ENCODE data around the gene OPHN1. TPM values are rescaled to one million over a fixed set of nuclear protein-coding genes. Genes with fewer than 3 reads are reported as not detected.

The OPHN1 gene

GRCh38 chrX:68059469-68059868 lies 373.8 kb downstream of the OPHN1 start:
- no peak overlapping the region for H3K9ac ChIP-seq (ENCODE audit: low read depth, low read length)
- H3K4me2 ChIP-seq (ENCODE audit: low read length), result no peak overlapping the region
- H3K9me3 ChIP-seq (replicated peaks; ENCODE audit: low read length), result no peaks in the 10 kb centered on the region
- H3K27me3 ChIP-seq (ENCODE audit: control insufficient read depth, insufficient read depth, low read length), result no peaks in the 10 kb centered on the region
- peaks cover 7% of the 10 kb centered on the region for H3K4me1 ChIP-seq (ENCODE audit: control insufficient read depth, insufficient read depth, low read length)
- H3K4me3 ChIP-seq (ENCODE audit: low read length), result no peak overlapping the region
- H3K36me3 ChIP-seq (ENCODE audit: insufficient read depth, low read length), result no peaks in the 10 kb centered on the region

DNA sequence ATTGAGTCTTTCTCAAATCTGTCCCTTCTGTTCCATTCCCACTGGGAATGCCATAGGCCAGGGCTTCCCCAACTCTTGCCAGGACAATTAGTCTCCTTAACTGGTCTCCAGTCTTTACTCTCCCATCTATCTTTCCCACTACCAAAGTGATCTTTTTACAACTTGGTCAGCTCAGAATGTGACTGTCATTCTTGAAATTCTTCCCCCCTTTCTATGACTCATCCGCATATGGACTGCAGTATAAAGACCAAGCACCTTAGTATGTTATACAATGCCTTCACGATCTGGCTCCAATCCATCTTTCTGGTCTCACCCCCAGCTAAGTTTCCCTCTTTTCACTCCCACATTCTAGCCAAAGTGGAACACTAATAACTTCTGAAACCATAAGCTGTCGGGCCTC lies 383.8 kb downstream of the OPHN1 start:
- H3K9me3 ChIP-seq (replicated peaks; ENCODE audit: low read length), result no peaks in the 10 kb centered on the region
- H3K4me3 ChIP-seq (ENCODE audit: low read length), result no peak overlapping the region
- H3K4me2 ChIP-seq (ENCODE audit: low read length), result no peak overlapping the region
- H3K36me3 ChIP-seq (ENCODE audit: insufficient read depth, low read length), result no peaks in the 10 kb centered on the region
- H3K9ac ChIP-seq (ENCODE audit: low read depth, low read length), result no peak overlapping the region
- H3K4me1 ChIP-seq (ENCODE audit: control insufficient read depth, insufficient read depth, low read length), result no peaks in the 10 kb centered on the region
- no peaks in the 10 kb centered on the region for H3K27me3 ChIP-seq (ENCODE audit: control insufficient read depth, insufficient read depth, low read length)

DNA sequence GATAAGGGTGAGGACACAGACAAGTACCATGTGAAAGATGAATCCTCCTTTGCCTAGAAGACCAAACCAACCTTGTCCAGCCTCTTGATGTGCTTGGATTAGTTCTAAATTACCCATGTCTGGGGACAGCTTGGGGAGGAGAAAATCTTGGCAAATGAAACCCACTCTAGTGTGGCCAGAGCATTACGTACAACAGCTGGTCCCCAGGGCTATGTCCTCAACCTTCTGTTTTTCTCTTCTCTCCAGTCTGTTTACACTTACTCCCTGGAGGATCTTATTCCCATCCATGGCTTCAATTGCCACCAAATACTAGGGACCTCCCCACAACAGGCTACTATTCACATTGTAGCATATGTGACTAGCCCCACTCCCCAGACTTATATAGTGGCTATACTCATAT lies 384.5 kb downstream of the OPHN1 start:
- Histone ChIP-seq H3K36me3 (ENCODE audit: insufficient read depth, low read length) (no peaks in the 10 kb centered on the region), H3K4me2 (ENCODE audit: low read length) (no peak overlapping the region), H3K4me1 (ENCODE audit: control insufficient read depth, insufficient read depth, low read length) (no peaks in the 10 kb centered on the region), H3K4me3 (ENCODE audit: low read length) (no peak overlapping the region), H3K9me3 (replicated peaks; ENCODE audit: low read length) (no peaks in the 10 kb centered on the region), H3K27me3 (ENCODE audit: control insufficient read depth, insufficient read depth, low read length) (no peaks in the 10 kb centered on the region), H3K9ac (ENCODE audit: low read depth, low read length) (no peak overlapping the region)

- no peaks in the 10 kb centered on the region for H3K27me3 ChIP-seq (ENCODE audit: control insufficient read depth, insufficient read depth, low read length)
- no peak overlapping the region for H3K9ac ChIP-seq (ENCODE audit: low read depth, low read length)
- no peak overlapping the region for H3K4me3 ChIP-seq (ENCODE audit: low read length)
- H3K4me1 ChIP-seq (ENCODE audit: control insufficient read depth, insufficient read depth, low read length), result no peaks in the 10 kb centered on the region
- H3K9me3 ChIP-seq (replicated peaks; ENCODE audit: low read length), result no peaks in the 10 kb centered on the region
- no peaks in the 10 kb centered on the region for H3K36me3 ChIP-seq (ENCODE audit: insufficient read depth, low read length)
- no peak overlapping the region for H3K4me2 ChIP-seq (ENCODE audit: low read length)
Measured at GRCh38 chrX:68045008-68045577, 388.2 kb downstream of the OPHN1 start.

- no peak overlapping the region for H3K9ac ChIP-seq (ENCODE audit: low read depth, low read length)
- H3K36me3 ChIP-seq (ENCODE audit: insufficient read depth, low read length), result no peaks in the 10 kb centered on the region
- no peak overlapping the region for H3K4me3 ChIP-seq (ENCODE audit: low read length)
- no peaks in the 10 kb centered on the region for H3K27me3 ChIP-seq (ENCODE audit: control insufficient read depth, insufficient read depth, low read length)
- H3K9me3 ChIP-seq (replicated peaks; ENCODE audit: low read length), result no peaks in the 10 kb centered on the region
- no peak overlapping the region for H3K4me2 ChIP-seq (ENCODE audit: low read length)
- H3K4me1 ChIP-seq (ENCODE audit: control insufficient read depth, insufficient read depth, low read length), result no peaks in the 10 kb centered on the region
Measured at GRCh38 chrX:68043713-68044438, 389.4 kb downstream of the OPHN1 start.

DNA sequence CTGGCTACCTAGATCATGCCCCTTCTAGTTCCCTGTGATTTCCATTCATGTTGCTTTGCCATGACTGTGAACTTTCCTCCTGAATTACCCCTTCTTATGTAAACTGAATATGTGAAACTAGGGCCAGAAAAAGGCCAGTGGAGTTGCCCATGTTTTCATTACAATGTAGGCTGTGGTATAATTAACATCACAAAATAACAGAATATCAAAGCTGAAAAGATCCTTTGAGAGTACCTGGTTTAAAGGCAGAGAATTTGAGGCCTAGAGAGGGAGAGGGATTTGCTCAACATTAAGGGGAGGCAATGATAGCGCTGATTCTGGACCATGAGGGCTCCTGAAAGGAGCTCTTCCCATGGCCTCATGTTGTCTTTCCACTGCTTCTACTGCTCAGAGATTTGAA lies 392.2 kb downstream of the OPHN1 start:
- Histone ChIP-seq H3K4me2 (ENCODE audit: low read length) (no peak overlapping the region), H3K4me3 (ENCODE audit: low read length) (no peak overlapping the region), H3K27me3 (ENCODE audit: control insufficient read depth, insufficient read depth, low read length) (no peaks in the 10 kb centered on the region), H3K9ac (ENCODE audit: low read depth, low read length) (no peak overlapping the region), H3K9me3 (replicated peaks; ENCODE audit: low read length) (no peaks in the 10 kb centered on the region), H3K4me1 (ENCODE audit: control insufficient read depth, insufficient read depth, low read length) (no peaks in the 10 kb centered on the region), H3K36me3 (ENCODE audit: insufficient read depth, low read length) (no peaks in the 10 kb centered on the region)

GRCh38 chrX:68018248-68019203 lies 414.8 kb downstream of the OPHN1 start:
- H3K9ac ChIP-seq (ENCODE audit: low read depth, low read length), result no peak overlapping the region
- H3K27me3 ChIP-seq (ENCODE audit: control insufficient read depth, insufficient read depth, low read length), result no peaks in the 10 kb centered on the region
- H3K9me3 ChIP-seq (replicated peaks; ENCODE audit: low read length), result no peaks in the 10 kb centered on the region
- H3K4me2 ChIP-seq (ENCODE audit: low read length), result no peak overlapping the region
- H3K36me3 ChIP-seq (ENCODE audit: insufficient read depth, low read length), result no peaks in the 10 kb centered on the region
- H3K4me1 ChIP-seq (ENCODE audit: control insufficient read depth, insufficient read depth, low read length), result no peaks in the 10 kb centered on the region
- H3K4me3 ChIP-seq (ENCODE audit: low read length), result no peak overlapping the region

DNA sequence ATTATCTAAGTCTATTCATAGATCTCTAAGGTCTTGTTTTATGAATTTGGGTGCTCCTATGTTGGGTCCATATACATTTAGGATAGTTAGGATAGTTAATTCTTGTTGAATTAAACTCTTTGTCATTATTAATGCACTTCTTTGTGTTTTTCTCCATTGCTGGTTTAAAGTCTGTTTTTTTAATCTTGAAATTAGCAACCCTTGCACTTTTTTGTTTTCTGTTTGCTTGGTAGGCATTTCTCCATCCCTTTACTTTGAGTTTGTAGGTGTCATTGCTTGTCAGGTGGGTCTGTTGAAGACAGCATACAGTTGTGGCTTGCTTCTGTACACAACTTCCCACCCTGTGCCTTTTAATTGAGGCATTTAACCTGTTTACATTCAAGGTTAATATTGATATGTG lies 434.8 kb downstream of the OPHN1 start:
- H3K4me1 ChIP-seq (ENCODE audit: control insufficient read depth, insufficient read depth, low read length), result no peaks in the 10 kb centered on the region
- no peaks in the 10 kb centered on the region for H3K27me3 ChIP-seq (ENCODE audit: control insufficient read depth, insufficient read depth, low read length)
- no peak overlapping the region for H3K9ac ChIP-seq (ENCODE audit: low read depth, low read length)
- peaks cover 6% of the 10 kb centered on the region for H3K9me3 ChIP-seq (replicated peaks; ENCODE audit: low read length)
- H3K4me3 ChIP-seq (ENCODE audit: low read length), result no peak overlapping the region
- H3K36me3 ChIP-seq (ENCODE audit: insufficient read depth, low read length), result no peaks in the 10 kb centered on the region
- H3K4me2 ChIP-seq (ENCODE audit: low read length), result no peak overlapping the region

Small RNA genes within 50 kb of the gene (small RNA-seq; reads per million reads assigned to genes)
- gene RF00019, result not detected
- gene RNU6-1225P, result not detected
